Naive B cell (primary cell): Measurements from ENCODE around the gene ADAMTS19. TPM values are rescaled to one million over a fixed set of nuclear protein-coding genes. Genes with fewer than 3 reads are reported as not detected.

Experiments
- ATAC-seq, 2 donors: fragments of 150-1000 bp; cut with Tn5 transposase; 2 replicates each; pipeline ENCODE4 v1.10.0; 2021; ENCODE audit warnings: low read depth in 2 of 2, mild to moderate bottlenecking in 2 of 2, moderate library complexity in 2 of 2
- DNase-seq: peaks from one replicate; pipeline ENCODE4 v3.0.0; 2022
- H3K27ac Mint-ChIP-seq, 6 donors: one replicate each; pipeline ENCODE4 v1.8.0; 2020 to 2022; ENCODE audit warnings: mild to moderate bottlenecking in 6 of 6, mixed read lengths in 6 of 6, moderate library complexity in 5 of 6, inconsistent platforms in 2 of 6
- H3K27me3 Mint-ChIP-seq, 3 donors: one replicate each; pipeline ENCODE4 v1.8.0; 2021 to 2022; ENCODE audit warnings: mixed read lengths in 3 of 3, mild to moderate bottlenecking in 1 of 3
- H3K36me3 Mint-ChIP-seq, 2 donors: one replicate each; pipeline ENCODE4 v1.8.0; 2020 to 2022; ENCODE audit warnings: mixed read lengths in 2 of 2, inconsistent platforms in 1 of 2, mild to moderate bottlenecking in 1 of 2
- H3K4me1 Mint-ChIP-seq, 3 donors: one replicate each; pipeline ENCODE4 v1.8.0; 2020 to 2022; ENCODE audit warnings: mixed read lengths in 3 of 3, inconsistent platforms in 1 of 3, mild to moderate bottlenecking in 1 of 3, moderate library complexity in 1 of 3
- H3K4me3 Mint-ChIP-seq, 8 donors: one replicate each; pipeline ENCODE4 v1.8.0; 2020 to 2022; ENCODE audit warnings: mild to moderate bottlenecking in 8 of 8, mixed read lengths in 8 of 8, moderate library complexity in 8 of 8, inconsistent platforms in 2 of 8
- H3K9me3 Mint-ChIP-seq, 7 donors: one replicate each; pipeline ENCODE4 v1.8.0; 2020 to 2022; ENCODE audit warnings: mixed read lengths in 7 of 7, mild to moderate bottlenecking in 5 of 7, inconsistent platforms in 2 of 7, moderate library complexity in 1 of 7
- polyA plus RNA-seq, 6 donors: library from polyadenylated mRNA; unstranded; fragments of 300-500 nt; fragmentation: Illumina TruSeq; gene quantifications; one replicate each; pipeline ENCODE4 v1.2.3, GENCODE V29; 2021; ENCODE audit warnings: low read depth in 6 of 6

ADAMTS19 gene
- polyA plus RNA-seq, 6 donors from 2014 or later: not detected

- Mint-ChIP-seq H3K4me1 (no peaks in the 10 kb centered on the region), H3K4me3 (no peak overlapping the region), H3K27me3 (no peaks in the 10 kb centered on the region), H3K36me3 (no peaks in the 10 kb centered on the region), H3K27ac (no peak overlapping the region), H3K9me3 (peaks cover 0 to 2% (median 0%) of the 10 kb centered on the region in 7 donors)
- DNase-seq (no peak), ATAC-seq (no peak)
These were observed 14.7 kb upstream of the ADAMTS19 start for GRCh38 chr5:129445379-129445778.

- DNase-seq (no peak), ATAC-seq (no peak)
- Mint-ChIP-seq H3K27me3 (no peaks in the 10 kb centered on the region), H3K9me3 (peaks cover 0 to 7% (median 0%) of the 10 kb centered on the region in 7 donors), H3K27ac (no peak overlapping the region), H3K4me3 (no peak overlapping the region), H3K4me1 (no peaks in the 10 kb centered on the region), H3K36me3 (no peaks in the 10 kb centered on the region)
These were observed 12.1 kb upstream of the ADAMTS19 start for GRCh38 chr5:129447968-129448367.

- H3K9me3 Mint-ChIP-seq: peaks cover 0 to 7% (median 0%) of the 10 kb centered on the region in 7 donors
- no peaks in the 10 kb centered on the region for H3K4me1 Mint-ChIP-seq
- no peaks in the 10 kb centered on the region for H3K27me3 Mint-ChIP-seq
- DNase-seq: no peak
- no peak overlapping the region for H3K27ac Mint-ChIP-seq
- no peak overlapping the region for H3K4me3 Mint-ChIP-seq
- no peaks in the 10 kb centered on the region for H3K36me3 Mint-ChIP-seq
- no peak for ATAC-seq
These were observed 11.4 kb upstream of the ADAMTS19 start for GRCh38 chr5:129448654-129449053.

GRCh38 chr5:129454461-129454860 lies 5.6 kb upstream of the ADAMTS19 start:
- DNase-seq: no peak
- peaks cover 0 to 17% (median 0%) of the 10 kb centered on the region in 7 donors for H3K9me3 Mint-ChIP-seq
- ATAC-seq: no peak
- H3K36me3 Mint-ChIP-seq: no peaks in the 10 kb centered on the region
- H3K27me3 Mint-ChIP-seq: peaks cover 13 to 28% (median 19%) of the 10 kb centered on the region in 3 donors
- H3K4me3 Mint-ChIP-seq: no peak overlapping the region
- no peak overlapping the region for H3K27ac Mint-ChIP-seq
- no peaks in the 10 kb centered on the region for H3K4me1 Mint-ChIP-seq

GRCh38 chr5:129459450-129459776 lies 685 bp upstream of the ADAMTS19 start:
- DNase-seq: no peak
- Mint-ChIP-seq H3K27ac (no peak overlapping the region), H3K4me3 (peak overlapping the region in 1 of 8 donors; percentile 57), H3K36me3 (peaks cover 5 to 8% of the 10 kb centered on the region in 2 donors), H3K4me1 (peaks cover 0 to 9% (median 6%) of the 10 kb centered on the region in 3 donors), H3K27me3 (peaks cover 42 to 52% (median 46%) of the 10 kb centered on the region in 3 donors), H3K9me3 (peaks cover 0 to 10% (median 3%) of the 10 kb centered on the region in 7 donors)
- ATAC-seq: no peak

GRCh38 chr5:129460672-129460935 lies 506 bp downstream of the ADAMTS19 start:
- peaks cover 0 to 10% (median 3%) of the 10 kb centered on the region in 7 donors for H3K9me3 Mint-ChIP-seq

GRCh38 chr5:129460936-129461710 lies 1.0 kb downstream of the ADAMTS19 start:
- H3K4me1 Mint-ChIP-seq: peaks cover 0 to 9% (median 6%) of the 10 kb centered on the region in 3 donors
- H3K36me3 Mint-ChIP-seq: peaks cover 5 to 8% of the 10 kb centered on the region in 2 donors
- peak overlapping the region in 1 of 8 donors; percentile 29 for H3K4me3 Mint-ChIP-seq
- no peak overlapping the region for H3K27ac Mint-ChIP-seq
- no peak for DNase-seq
- peaks cover 42 to 52% (median 46%) of the 10 kb centered on the region in 3 donors for H3K27me3 Mint-ChIP-seq
- H3K9me3 Mint-ChIP-seq: peaks cover 0 to 10% (median 3%) of the 10 kb centered on the region in 7 donors
- ATAC-seq: no peak

More at GRCh38 chr5:129460672-129460935, 506 bp downstream of the ADAMTS19 start:
- peaks cover 0 to 9% (median 6%) of the 10 kb centered on the region in 3 donors for H3K4me1 Mint-ChIP-seq
- peak overlapping the region in 1 of 8 donors; percentile 32 for H3K4me3 Mint-ChIP-seq
- DNase-seq: no peak
- H3K27ac Mint-ChIP-seq: no peak overlapping the region
- peaks cover 42 to 52% (median 46%) of the 10 kb centered on the region in 3 donors for H3K27me3 Mint-ChIP-seq
- ATAC-seq: no peak
- H3K36me3 Mint-ChIP-seq: peaks cover 5 to 8% of the 10 kb centered on the region in 2 donors

GRCh38 chr5:129461711-129462332 lies 1.7 kb downstream of the ADAMTS19 start:
- peaks cover 0 to 10% (median 1%) of the 10 kb centered on the region in 7 donors for H3K9me3 Mint-ChIP-seq
- peaks cover 5 to 8% of the 10 kb centered on the region in 2 donors for H3K36me3 Mint-ChIP-seq
- peak overlapping the region in 5 of 8 donors; percentile 10 to 41 (median 29) for H3K4me3 Mint-ChIP-seq
- H3K27ac Mint-ChIP-seq: no peak overlapping the region
- ATAC-seq (no peak), DNase-seq (no peak)
- H3K27me3 Mint-ChIP-seq: peaks cover 41 to 48% (median 42%) of the 10 kb centered on the region in 3 donors
- H3K4me1 Mint-ChIP-seq: peaks cover 0 to 9% (median 6%) of the 10 kb centered on the region in 3 donors

- DNase-seq (no peak), ATAC-seq (no peak)
- Mint-ChIP-seq H3K9me3 (peaks cover 0 to 6% (median 0%) of the 10 kb centered on the region in 7 donors), H3K27ac (no peak overlapping the region), H3K36me3 (peaks cover 5 to 8% of the 10 kb centered on the region in 2 donors), H3K4me1 (peaks cover 0 to 6% (median 3%) of the 10 kb centered on the region in 3 donors), H3K4me3 (no peak overlapping the region), H3K27me3 (peaks cover 16 to 24% (median 23%) of the 10 kb centered on the region in 3 donors)
These were observed 5.8 kb downstream of the ADAMTS19 start for GRCh38 chr5:129465776-129466344.

GRCh38 chr5:129474544-129474943 lies 14.4 kb downstream of the ADAMTS19 start:
- Mint-ChIP-seq H3K27ac (no peak overlapping the region), H3K4me3 (peak overlapping the region in 1 of 8 donors; percentile 49), H3K27me3 (no peaks in the 10 kb centered on the region), H3K4me1 (no peaks in the 10 kb centered on the region), H3K36me3 (no peaks in the 10 kb centered on the region), H3K9me3 (peaks cover 0 to 3% (median 0%) of the 10 kb centered on the region in 7 donors)
- DNase-seq (no peak), ATAC-seq (no peak)

- H3K4me3 Mint-ChIP-seq: no peak overlapping the region
- H3K4me1 Mint-ChIP-seq: no peaks in the 10 kb centered on the region
- H3K27ac Mint-ChIP-seq: no peak overlapping the region
- H3K9me3 Mint-ChIP-seq: peaks cover 0 to under 1% (median 0%) of the 10 kb centered on the region in 7 donors
- ATAC-seq (no peak), DNase-seq (no peak)
- H3K36me3 Mint-ChIP-seq: no peaks in the 10 kb centered on the region
- no peaks in the 10 kb centered on the region for H3K27me3 Mint-ChIP-seq
These were observed 16.7 kb downstream of the ADAMTS19 start for GRCh38 chr5:129476751-129477150.

- H3K27me3 Mint-ChIP-seq: no peaks in the 10 kb centered on the region
- ATAC-seq: no peak
- H3K36me3 Mint-ChIP-seq: no peaks in the 10 kb centered on the region
- H3K27ac Mint-ChIP-seq: no peak overlapping the region
- DNase-seq: no peak
- H3K4me1 Mint-ChIP-seq: no peaks in the 10 kb centered on the region
- no peak overlapping the region for H3K4me3 Mint-ChIP-seq
- no peaks in the 10 kb centered on the region for H3K9me3 Mint-ChIP-seq
These were observed 17.4 kb downstream of the ADAMTS19 start for GRCh38 chr5:129477532-129477931.

GRCh38 chr5:129481161-129481560 lies 21.1 kb downstream of the ADAMTS19 start:
- no peak overlapping the region for H3K4me3 Mint-ChIP-seq
- no peak overlapping the region for H3K27ac Mint-ChIP-seq
- ATAC-seq (no peak), DNase-seq (no peak)
- H3K9me3 Mint-ChIP-seq: no peaks in the 10 kb centered on the region
- H3K27me3 Mint-ChIP-seq: no peaks in the 10 kb centered on the region
- no peaks in the 10 kb centered on the region for H3K36me3 Mint-ChIP-seq
- no peaks in the 10 kb centered on the region for H3K4me1 Mint-ChIP-seq

GRCh38 chr5:129496421-129496820 lies 36.3 kb downstream of the ADAMTS19 start:
- no peak overlapping the region for H3K27ac Mint-ChIP-seq
- H3K4me3 Mint-ChIP-seq: no peak overlapping the region
- H3K36me3 Mint-ChIP-seq: no peaks in the 10 kb centered on the region
- DNase-seq (no peak), ATAC-seq (peak in 1 of 2 donors; percentile 46)
- H3K9me3 Mint-ChIP-seq: peaks cover 0 to 5% (median 0%) of the 10 kb centered on the region in 7 donors
- no peaks in the 10 kb centered on the region for H3K27me3 Mint-ChIP-seq
- H3K4me1 Mint-ChIP-seq: no peaks in the 10 kb centered on the region
